SIG-M5 (cell line): ENCODE results near the gene A2M.
"Not testable (repeated sequence)": the region's sequence is repeated elsewhere in the genome, so short reads cannot be mapped to it uniquely, and the experiment has no call there.

Experiments
- DNase-seq: peaks from one replicate; lab custom pipeline; 2025; lab: John Stamatoyannopoulos, UW

The A2M gene

DNA sequence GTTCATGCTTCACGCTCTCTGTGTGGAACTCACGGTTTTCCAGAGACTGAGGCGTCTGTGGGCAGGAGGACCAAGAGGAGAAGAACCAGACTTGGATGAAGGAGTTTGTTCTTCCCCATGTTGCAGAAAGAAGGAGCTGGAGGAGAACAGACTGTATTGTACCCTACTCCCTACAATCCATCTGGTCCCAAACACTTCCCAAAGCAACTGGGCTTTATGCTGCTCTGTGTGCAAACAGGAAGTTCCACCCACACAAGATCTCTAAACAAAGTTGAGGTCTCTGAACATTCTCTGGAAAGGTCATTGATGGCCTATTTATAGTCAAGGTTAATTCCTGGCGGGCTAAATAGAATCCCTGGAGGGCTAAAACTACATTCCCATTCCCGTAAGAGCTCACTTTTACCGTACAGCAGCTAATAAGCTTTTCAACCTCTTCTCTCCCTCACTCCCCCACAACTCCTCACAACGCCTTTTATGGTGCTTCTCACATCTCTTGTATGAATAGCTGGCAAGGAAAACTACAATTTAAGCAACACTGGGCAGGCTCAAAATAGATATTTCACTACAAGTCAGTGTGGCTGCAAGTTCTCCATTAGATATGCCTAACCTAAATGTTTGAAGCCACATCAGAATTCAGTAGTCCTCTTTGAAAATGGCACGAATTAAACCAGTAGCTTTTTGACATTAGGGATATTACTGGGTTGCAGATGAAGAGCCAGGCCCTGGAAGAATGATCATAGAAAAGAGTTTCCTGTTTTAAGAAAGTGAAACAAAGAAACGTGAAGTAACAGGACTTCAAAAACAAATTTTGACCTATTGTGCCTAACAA lies at the start of gene A2M:
A2M (minus strand) TSS at position 189 of the 829 bp plus-strand sequence; CDS start at position 119, 70 bp downstream.
- DNase-seq: no peak

- no peak for DNase-seq
Observed at GRCh38 chr12:9163392-9163791, 47.7 kb upstream of the A2M start.

- DNase-seq: no peak
Observed at GRCh38 chr12:9156119-9156518, 40.4 kb upstream of the A2M start.

- DNase-seq: no peak
Observed at GRCh38 chr12:9149372-9149771, 33.7 kb upstream of the A2M start.

DNA sequence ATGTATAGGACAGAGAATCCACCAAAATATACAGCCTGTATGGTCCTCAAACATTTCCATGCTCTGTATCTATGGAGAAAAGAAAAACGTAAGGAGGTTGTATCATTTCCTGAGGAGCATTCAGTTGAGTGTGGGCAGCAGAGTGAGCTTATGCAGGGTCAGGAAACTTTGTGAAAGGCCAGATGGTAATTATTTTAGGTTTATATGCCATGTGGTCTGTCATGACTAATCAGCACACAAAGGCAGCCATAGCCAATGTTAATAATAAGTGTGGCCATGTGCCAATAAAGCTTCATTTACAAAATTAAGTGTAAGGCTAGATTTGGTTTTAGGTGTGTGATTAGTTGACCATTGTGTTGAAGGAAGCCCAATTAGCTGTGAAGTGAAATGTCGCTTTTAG lies 33.2 kb upstream of the A2M start:
- no peak for DNase-seq

DNA sequence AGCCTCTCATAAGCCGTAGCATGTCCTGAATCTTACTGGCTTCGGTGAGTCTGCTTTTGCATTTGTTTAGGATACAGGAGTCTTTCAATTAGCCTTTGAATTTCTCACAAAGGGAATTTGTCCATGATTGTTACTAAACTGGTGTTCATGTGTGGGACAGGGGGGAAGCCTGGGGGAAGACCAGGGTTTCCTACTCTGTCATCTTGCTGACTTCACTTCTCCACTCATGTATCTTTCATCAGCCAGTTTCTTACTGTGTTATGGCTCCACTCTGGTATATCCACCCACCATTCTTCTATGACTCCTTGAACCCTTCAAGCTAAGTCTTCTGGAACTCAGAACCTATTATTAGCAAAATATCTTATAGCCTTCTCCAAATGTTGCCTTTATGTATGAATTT lies 31.7 kb upstream of the A2M start:
- no peak for DNase-seq

DNA sequence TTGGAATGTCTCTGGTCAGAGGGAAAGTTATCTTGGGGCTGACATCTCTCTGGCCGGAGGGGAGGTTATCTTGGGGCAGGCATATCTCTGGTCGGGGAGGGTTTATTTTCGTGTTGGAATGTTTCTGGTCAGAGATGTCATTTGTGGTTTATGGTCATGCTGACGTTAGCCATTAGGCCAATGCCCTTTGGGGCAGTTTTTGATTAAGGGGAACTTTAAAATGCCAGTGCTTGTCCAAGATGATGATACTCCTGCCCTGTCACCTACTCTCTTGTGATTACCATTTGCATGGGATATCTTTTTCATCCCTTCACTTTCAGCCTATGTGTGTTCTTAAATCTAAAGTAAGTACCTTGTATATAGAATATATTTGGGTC lies 29.0 kb upstream of the A2M start:
- DNase-seq: no peak

DNA sequence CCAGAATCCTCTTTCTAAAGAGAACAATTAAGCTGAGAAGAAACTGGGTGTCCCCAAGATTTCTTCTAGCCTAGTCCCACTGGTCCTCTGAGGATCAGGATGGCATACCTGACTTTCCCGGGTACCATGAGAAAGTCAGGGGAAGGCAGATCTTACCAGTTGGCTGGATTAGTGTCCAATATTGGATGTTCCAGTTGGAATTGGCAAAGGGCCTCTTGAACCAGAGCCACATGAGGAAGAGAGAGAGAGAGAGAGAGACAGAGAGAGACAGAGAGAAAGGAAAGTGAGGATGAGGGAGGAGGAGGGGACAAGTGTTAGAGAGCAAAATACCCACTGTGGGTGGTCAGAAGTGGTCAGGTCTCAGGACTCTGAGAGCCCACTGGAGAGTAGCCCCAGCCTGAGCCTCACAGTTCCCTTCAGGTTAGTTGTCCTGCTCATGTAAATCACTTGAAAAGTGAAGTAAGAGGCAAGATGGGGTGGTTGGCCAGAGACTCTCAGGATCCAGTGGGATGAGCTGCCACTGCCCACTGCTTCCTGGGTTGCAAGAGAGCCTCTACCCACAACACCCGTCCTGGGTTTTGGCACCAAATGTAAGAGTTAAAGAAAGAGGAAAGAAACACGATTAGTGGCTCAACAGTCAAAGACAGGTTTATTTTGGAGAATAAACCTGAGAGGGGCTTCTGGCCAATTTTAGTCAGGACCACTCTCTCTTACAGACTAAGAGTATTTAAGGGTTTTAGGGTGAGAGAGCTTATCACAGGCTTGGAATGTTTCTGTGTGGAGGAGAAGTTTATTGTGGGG lies 28.4 kb upstream of the A2M start:
- no peak for DNase-seq

GRCh38 chr12:9143137-9143536 lies 27.4 kb upstream of the A2M start:
- no peak for DNase-seq

GRCh38 chr12:9139588-9140290 lies 24.0 kb upstream of the A2M start:
- DNase-seq: not testable (repeated sequence)

- no peak for DNase-seq
Observed at GRCh38 chr12:9135903-9136310, 20.2 kb upstream of the A2M start.

- no peak for DNase-seq
Observed at GRCh38 chr12:9134981-9135628, 19.4 kb upstream of the A2M start.

- no peak for DNase-seq
Observed at GRCh38 chr12:9133216-9133916, 17.6 kb upstream of the A2M start.

DNA sequence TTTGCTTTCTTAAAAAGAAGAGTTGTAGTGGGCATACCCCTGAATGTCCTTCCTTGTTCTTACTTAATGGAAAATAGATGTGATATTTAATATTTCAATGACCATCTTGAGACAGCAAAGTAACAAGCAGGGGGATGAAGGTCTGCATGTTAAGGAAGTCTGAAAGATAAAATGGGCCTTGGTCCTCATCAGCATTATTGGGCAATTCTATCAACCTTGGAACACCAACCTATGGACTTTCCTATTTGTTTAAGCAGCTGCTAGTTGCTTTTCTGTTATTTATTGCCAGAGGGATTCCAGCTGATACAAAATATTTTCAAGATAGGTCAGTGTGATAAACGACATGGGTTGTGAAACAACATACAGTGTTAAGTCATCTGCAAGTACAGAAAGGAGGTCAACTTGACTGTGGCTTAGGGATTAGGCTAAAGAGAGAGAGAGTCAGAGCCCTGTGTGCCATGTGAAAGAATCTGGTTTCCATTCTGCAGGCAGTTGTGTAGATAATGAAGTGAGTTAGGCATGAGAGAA lies 16.4 kb upstream of the A2M start:
- DNase-seq: no peak

- no peak for DNase-seq
Observed at GRCh38 chr12:9130244-9130643, 14.5 kb upstream of the A2M start.

DNA sequence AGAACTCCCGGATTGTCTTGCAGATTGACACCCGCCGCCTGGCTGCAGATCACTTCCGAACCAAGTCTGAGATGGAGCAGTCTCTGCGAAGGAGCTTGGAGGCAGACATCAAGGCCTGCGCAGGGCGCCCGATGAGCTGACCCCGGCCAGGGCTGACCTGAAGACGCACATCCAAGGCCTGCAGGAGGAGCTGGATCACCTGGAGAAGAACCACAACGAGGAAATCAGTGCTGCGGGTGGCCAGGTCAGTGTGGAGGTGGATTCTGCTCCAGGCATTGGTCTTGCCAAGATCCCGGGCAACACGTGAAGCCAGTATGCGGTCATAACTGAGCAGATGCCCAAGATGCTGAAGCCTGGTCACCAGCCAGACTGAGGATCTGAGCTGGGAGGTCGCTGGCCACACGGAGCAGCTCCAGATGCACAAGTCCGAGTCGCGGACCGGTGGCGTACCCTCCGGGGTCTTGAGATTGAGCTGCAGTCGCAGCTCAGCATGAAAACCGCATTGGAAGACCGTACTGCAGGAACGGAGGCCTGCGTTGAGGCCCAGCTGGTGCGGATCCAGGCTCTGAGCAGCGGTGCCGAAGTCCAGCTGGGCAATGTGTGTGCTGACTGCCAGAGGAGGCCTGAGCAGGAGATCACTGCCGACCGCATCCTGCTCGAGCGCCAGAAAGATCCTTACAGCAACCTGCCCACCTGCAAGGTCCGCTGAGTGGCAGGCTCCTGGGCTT lies 12.4 kb upstream of the A2M start:
- DNase-seq: no peak

DNA sequence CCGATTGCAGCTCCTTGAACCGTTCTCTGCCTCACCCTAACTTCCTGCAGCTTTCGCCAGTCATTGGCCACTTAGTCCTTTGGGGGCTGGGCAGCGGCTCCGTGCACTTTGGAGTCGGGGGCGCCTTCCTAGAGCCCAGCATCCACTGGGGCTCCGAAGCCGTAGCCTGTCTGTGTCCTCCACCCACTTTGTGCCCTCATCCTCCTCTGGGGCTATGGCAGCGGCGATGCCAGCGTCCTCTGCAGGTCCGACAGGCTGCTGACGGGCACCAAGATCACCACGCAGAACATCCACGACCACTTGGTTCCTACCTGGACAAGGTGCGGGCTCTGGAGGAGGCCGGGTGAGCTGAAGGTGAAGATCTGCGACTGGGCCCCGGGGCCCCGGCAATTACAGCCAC lies 11.8 kb upstream of the A2M start:
- DNase-seq: no peak

GRCh38 chr12:9124383-9125031 lies 8.8 kb upstream of the A2M start:
- no peak for DNase-seq

DNA sequence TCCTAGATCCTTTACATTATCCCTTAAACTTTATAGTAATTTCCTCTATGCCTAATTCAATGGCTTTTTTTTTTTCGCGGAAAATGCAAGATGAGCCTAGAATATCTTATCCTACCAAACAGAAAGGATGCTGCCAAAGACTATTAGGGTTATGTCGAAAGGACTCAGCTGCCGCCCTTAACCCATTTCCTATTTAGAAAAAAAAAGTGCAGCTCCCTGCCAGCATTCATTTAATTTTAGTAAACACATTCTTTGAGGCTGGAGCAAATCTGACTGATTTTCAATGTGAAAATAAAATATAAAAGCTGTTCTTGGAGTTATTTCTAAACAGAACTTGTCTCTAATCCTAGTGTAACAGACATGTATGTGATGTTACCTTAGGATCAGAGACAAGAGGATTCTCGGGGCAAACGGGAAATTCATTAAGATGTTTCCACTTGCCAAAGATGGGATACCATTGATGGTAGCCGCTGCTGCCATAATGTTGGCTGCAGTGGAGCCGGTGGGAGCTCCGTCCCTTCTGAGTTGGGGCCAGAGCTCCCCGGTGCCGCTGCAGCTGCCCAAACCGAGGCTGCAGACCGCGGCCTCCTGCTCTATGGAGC lies 8.2 kb upstream of the A2M start:
- no peak for DNase-seq
